ENCODE data around the gene CCDC81.

The CCDC81 gene

GRCh38 chr11:86438685-86439084, 64.0 kb downstream of the CCDC81 start:
- no peak for DNase-seq (ENCODE audit: low read depth in 1 of 2, low spot score in 1 of 2)

DNA sequence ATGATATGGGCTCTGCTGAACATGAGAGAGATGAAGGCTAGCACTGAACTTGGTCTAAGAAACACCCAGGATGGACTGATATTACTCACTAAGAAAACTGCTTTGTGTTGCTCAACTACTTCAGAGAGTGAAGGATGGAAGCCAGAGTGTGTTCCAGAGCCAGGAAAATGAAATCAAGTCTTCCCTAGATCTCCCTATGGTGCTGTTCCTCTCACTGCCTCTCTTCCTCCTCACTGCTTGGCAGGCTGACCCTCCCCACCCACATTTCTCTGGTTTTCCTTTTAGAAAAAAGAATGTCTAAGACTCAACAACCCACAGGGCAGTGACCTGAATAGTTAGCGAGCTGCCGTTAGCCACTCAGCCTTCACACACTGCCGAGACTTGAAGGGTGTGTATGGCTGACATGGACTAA, 65.6 kb downstream of the CCDC81 start:
- no peak for DNase-seq (ENCODE audit: low read depth in 1 of 2, low spot score in 1 of 2)

GRCh38 chr11:86440843-86441242, 66.2 kb downstream of the CCDC81 start:
- no peak for DNase-seq (ENCODE audit: low read depth in 1 of 2, low spot score in 1 of 2)

DNA sequence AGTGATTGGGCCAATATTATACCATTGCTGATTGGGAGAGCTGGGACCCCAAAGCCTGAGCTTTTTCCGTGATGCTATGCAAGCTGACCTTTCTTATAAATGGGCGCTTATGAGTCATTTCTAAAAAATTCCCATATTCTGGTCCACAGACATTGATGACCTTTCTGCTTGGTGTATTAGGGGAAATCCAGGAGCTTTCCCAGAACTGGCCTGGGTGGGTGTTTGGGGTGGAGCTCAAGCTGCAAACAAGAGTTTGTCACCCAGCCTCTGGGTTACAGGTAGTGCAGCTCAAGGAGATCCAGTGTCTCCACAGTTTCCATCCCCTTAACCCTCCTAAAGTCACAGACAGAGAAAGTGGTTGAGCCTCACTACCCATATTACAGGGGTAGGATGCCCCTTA, 67.7 kb downstream of the CCDC81 start:
- no peak for DNase-seq (ENCODE audit: low read depth in 1 of 2, low spot score in 1 of 2)

DNA sequence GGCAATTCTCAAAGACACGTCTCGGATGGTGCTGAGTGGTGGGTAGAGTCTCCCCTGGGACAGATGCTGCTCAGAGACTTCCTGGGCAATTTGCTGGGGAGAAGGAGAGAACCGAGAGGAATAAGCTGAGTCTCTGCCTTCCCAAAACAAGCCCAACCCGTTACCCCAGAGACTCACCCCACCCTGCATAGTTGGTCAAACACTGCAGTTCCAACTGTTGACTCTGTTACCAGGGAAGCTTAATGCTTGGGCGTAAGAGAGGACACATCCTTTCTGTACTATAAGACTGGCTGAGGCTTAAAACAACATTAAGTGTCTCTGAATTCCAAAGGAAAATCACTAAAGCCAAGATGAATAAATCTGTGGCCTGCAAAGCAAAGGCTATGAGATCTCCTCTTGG, 68.1 kb downstream of the CCDC81 start:
- no peak for DNase-seq (ENCODE audit: low read depth in 1 of 2, low spot score in 1 of 2)

GRCh38 chr11:86443415-86443814, 68.7 kb downstream of the CCDC81 start:
- no peak for DNase-seq (ENCODE audit: low read depth in 1 of 2, low spot score in 1 of 2)

- DNase-seq (ENCODE audit: low read depth in 1 of 2, low spot score in 1 of 2): no peak
These were observed 70.3 kb downstream of the CCDC81 start for GRCh38 chr11:86444981-86445380.

DNA sequence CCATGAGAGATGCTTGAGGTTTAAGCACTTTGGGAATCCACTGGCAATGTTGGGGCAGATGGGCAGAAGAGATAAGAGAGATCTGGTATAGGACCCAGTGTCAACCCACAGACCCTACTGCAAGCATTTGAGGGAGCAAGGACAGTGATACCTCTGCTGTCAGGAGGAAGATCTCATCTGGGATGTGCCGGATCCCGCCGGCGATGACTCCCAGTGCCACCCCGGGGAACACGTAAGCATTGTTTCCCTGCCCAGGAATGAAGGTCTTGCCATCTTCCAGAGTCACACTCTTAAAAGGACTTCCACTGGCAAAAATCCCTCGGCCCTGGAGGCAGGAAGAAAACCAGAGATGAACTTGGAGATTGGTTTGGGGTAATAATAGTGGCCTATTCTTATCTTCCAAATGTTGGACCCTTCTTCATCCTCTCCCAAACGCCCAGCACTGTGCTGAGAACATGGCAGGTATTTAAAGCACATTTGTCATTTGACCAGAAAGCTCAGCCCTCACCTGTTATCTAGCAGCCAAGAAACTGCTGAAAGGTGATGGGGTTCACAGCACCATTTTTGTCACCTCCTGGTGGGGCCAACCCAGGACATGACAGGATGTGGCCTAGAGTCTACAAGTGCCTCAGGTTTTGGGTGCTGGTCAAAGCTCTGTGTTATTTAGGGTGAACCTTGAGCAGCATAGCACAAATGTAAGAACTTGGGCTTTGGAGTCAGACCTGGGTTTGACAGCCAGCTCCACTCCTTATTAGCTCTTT, 71.7 kb downstream of the CCDC81 start:
- no peak for DNase-seq (ENCODE audit: low read depth in 1 of 2, low spot score in 1 of 2)

GRCh38 chr11:86446924-86447285, 72.2 kb downstream of the CCDC81 start:
- no peak for DNase-seq (ENCODE audit: low read depth in 1 of 2, low spot score in 1 of 2)

DNA sequence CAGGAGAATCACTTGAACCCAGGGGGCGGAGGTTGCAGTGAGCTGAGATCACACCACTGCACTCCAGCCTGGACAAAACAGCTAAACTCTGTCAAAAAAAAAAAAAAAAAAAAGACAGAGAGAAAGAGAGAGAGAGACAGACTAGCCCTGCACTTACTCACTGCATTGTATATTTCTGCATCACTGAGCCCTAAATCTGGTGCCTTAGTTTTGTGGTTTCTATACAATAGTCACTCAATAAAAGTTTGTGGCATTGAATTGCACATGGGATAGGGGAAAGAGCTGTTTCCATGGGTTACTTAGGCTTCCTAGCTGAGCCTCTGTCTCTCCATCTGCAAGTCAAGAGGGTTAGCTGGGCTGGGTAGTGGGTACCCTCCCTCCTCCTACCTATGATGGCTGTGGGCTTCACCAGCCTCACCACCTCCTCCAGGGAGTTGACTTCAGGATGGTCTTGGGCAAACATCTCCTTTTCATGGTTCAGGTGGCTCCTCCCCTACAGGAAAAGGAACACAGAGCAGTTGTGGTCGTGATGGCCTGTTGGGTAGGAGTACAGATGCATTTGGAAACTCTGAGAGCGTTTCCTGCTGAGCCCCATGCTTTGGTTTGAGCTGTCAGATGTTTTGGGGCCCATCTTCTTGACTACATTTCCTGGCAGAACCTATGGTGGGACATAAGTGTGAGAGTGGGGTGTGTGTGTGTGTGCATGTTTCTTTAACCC, 73.2 kb downstream of the CCDC81 start:
- DNase-seq (ENCODE audit: low read depth in 1 of 2, low spot score in 1 of 2): no peak

DNA sequence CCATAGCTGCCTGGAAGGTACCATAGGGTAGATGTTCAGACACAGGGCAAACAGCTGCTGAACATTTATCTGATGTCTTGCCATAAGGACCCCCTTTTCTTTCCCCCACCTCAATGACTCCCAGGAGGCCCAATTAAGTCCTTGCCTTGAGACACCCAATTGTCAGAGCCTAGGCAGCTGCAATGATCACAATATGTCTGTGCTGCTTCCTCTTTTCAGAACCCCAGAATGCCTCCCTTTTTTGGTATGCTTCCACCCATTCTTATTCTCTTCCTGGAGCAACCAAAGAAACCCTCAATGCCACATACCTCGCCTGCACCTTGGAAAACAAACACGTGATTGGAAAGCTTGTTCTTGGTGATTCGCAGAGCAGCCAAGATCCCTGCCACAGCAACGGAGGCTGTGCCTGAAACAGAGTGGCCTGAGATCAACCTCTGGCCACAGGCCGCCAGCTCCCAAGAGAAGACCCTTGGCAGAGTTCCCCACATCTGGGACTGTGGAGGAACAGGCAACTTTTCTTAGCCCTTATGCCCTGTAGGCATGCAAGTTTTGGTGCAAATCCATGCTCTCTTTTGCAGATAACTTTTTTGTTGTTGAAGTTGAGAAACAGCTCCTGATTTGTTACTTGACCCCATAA, 75.4 kb downstream of the CCDC81 start:
- DNase-seq (ENCODE audit: low read depth in 1 of 2, low spot score in 1 of 2): no peak

- DNase-seq (ENCODE audit: low read depth in 1 of 2, low spot score in 1 of 2): no peak
These were observed 78.8 kb downstream of the CCDC81 start for GRCh38 chr11:86453290-86454030.

- peak; percentile 20 to 62 for DNase-seq (ENCODE audit: low read depth in 1 of 2, low spot score in 1 of 2)
These were observed 81.6 kb downstream of the CCDC81 start for GRCh38 chr11:86456075-86456939.

DNA sequence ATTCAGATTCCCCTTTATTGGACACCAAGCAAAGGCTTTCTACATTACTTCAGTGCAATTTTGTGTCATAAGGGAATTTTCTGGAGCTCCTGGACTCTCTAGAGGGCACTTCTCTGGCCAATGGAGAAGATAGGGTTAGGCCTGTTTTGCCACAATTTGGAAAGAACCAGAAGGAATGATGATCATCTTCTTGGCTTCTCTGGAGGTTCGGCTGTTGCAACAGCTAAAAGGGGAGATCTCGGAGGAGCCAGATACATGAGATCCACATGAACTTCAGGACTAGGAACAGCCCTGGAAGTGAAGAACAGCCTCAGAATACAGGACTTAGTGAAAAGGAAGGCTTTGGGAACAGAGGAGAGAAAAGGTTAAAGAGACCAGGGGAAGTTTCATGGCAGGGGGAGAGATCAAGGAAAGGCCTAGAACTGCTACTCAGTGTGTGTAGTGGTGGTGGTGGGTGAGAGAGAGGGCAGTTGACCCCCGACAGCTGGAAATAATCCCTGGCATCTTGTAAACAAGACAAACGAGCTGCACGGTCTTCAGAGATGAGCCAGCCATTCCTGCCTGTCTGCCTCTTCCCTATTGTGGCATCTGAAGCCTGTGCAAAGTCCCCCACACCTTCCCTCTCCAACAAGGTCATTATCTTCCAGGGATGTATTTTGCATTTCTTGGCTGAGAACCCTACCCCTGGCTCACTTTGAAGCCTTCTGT, 83.8 kb downstream of the CCDC81 start:
- no peak for DNase-seq (ENCODE audit: low read depth in 1 of 2, low spot score in 1 of 2)

DNA sequence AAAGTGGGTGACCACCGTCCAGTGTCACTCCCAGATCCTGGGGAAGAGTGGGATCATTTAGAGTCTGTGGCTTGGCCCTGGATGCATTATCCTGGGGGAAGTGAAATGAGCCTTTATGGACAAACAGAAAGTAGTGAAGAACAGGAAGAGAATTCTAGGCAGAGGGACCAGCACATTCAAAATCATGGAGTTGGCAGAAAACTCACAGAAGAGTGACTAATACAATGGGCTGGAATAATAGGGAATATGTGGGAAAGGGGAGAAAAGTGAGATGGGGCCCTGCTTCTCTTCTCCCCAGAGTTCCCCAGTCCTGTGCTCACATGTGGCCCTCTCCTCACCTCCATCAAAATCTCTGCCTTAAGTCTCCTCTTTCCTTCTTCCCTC, 84.3 kb downstream of the CCDC81 start:
- DNase-seq (ENCODE audit: low read depth in 1 of 2, low spot score in 1 of 2): no peak

DNA sequence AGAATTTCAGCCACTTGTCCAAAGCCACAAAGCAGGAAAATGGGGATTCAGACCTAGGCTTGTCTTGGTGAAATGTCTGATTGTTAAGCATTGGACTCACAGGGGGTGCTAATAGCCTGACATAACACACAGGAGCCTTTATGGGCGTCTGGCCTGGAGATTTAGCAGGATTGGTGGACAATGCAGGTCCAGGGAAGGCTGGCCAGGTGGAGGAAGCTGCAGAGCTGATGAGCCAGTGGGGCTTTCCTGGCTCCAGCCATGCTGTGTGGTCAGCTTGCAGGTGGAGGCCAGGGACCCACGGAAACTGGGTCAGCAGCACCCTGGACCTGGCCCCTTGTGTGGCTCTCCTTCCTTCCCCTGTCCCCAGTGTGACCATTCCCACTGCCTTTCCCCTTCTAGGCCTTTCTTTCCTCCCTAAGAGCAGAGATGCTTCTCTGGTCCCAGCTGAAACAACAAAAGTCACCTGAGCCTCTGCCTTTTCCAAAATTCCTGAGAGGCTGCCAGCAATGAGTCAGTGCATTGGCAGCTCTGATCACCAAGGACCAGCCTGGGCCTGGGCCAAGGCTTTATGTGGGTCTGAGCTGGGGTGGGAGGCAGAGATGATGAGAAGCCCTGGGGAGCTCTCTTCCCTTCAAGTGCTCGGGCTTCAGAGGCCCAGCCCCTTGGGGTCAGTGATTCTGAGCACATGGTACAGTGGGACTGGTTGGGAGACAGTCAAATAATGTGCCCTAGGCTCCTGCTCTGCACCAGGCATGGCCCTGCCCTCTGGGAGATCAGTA, 85.2 kb downstream of the CCDC81 start:
- no peak for DNase-seq (ENCODE audit: low read depth in 1 of 2, low spot score in 1 of 2)

- DNase-seq (ENCODE audit: low read depth in 1 of 2, low spot score in 1 of 2): no peak
These were observed 86.0 kb downstream of the CCDC81 start for GRCh38 chr11:86460461-86461385.

DNA sequence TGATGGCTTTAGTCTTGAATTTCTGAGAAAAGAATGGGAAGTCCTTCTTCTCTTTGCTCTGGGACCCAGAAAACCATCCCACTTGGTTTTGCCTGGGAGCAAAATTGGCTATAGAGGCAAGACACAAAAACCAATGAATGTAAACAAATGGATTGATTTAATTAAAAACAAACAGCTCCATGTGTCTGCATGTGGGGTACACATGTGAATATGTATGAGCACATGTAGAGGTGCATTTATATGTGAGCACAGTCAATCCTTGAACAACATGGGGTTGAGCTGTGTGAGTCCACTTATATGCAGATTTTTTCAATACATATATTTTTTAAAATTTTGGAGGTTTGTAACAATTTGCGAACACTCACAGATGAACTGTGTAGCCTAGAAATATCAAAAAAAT, 87.2 kb downstream of the CCDC81 start:
- no peak for DNase-seq (ENCODE audit: low read depth in 1 of 2, low spot score in 1 of 2)
